Upper lobe of left lung (tissue), 4 donors: ENCODE results near the gene TULP1.

Experiments used
- EP300 ChIP-seq, 4 donors: sonication (generic); formaldehyde crosslinking; IDR thresholded peaks; one replicate each; pipeline ENCODE4 v1.5.1; 2017; ENCODE audit warnings: antibody characterized with exemption in 4 of 4, control low read depth in 2 of 4
- POLR2AphosphoS5 ChIP-seq, 2 donors: sonication (generic); formaldehyde crosslinking; IDR thresholded peaks; one replicate each; pipeline ENCODE4 v1.5.1; 2017; ENCODE audit warnings: antibody characterized with exemption in 2 of 2
- TF ChIP-seq, protein P1 (sequence below), 6 experiments: fragments of 450-650 bp in 4 of 6; fragments of 200-600 bp in 2 of 6; sonication (generic) in 2 of 6; IDR thresholded peaks; one replicate each; pipeline ENCODE4 v1.5.1; 2016 to 2019; ENCODE audit warnings: antibody characterized with exemption in 6 of 6

DNA sequence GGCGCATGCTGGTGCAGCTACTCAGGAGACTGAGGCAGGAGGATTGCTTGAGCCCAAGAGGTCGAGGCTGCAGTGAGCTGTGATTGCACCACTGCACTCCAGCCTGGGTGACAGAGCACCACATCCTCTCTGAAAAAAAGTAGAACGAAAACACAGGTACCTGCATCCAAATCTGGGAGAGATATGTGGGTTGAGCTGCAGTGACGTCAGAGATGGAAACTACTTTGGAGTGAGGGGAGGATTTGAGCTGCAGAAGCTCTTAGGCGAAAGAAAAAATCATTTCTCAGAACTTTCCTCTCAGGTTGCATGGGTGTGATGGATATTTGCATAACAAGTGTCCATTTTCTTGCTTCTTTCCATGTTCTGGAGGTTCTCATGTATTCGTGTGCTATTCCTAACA is 4.0 kb upstream of the TULP1 start:
- TF ChIP-seq, protein P1, sequence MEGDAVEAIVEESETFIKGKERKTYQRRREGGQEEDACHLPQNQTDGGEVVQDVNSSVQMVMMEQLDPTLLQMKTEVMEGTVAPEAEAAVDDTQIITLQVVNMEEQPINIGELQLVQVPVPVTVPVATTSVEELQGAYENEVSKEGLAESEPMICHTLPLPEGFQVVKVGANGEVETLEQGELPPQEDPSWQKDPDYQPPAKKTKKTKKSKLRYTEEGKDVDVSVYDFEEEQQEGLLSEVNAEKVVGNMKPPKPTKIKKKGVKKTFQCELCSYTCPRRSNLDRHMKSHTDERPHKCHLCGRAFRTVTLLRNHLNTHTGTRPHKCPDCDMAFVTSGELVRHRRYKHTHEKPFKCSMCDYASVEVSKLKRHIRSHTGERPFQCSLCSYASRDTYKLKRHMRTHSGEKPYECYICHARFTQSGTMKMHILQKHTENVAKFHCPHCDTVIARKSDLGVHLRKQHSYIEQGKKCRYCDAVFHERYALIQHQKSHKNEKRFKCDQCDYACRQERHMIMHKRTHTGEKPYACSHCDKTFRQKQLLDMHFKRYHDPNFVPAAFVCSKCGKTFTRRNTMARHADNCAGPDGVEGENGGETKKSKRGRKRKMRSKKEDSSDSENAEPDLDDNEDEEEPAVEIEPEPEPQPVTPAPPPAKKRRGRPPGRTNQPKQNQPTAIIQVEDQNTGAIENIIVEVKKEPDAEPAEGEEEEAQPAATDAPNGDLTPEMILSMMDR (IDR thresholded peaks at IDR 0.05) = no peak
- no peak for TF ChIP-seq EP300 (IDR thresholded peaks at IDR 0.05)
- no peak for TF ChIP-seq POLR2AphosphoS5 (IDR thresholded peaks at IDR 0.05)
